Pulmonary artery endothelial cell (primary cell): ENCODE measurements around the gene CABP4. TPM values are rescaled to one million over a fixed set of nuclear protein-coding genes. Genes with fewer than 3 reads are reported as not detected.
A peak's percentile ranks its signal among the peaks of the same experiment; 100 is the strongest.
"Not testable (repeated sequence)": the region's sequence is repeated elsewhere in the genome, so short reads cannot be mapped to it uniquely, and the experiment has no call there.

ENCODE experiments used
- DNase-seq: peaks from one replicate; pipeline ENCODE4 v3.0.0-alpha.2; 2011; ENCODE audit warnings: low read depth, low spot score
- total RNA-seq: library from RNA; depleted of rRNA; stranded (reverse); fragments of >200 nt; gene quantifications from 2 replicates; pipeline ENCODE4 v1.2.3, GENCODE V29; 2014

The CABP4 gene
- total RNA-seq, 1 donor from 2014 or later = 0.33 TPM

DNA sequence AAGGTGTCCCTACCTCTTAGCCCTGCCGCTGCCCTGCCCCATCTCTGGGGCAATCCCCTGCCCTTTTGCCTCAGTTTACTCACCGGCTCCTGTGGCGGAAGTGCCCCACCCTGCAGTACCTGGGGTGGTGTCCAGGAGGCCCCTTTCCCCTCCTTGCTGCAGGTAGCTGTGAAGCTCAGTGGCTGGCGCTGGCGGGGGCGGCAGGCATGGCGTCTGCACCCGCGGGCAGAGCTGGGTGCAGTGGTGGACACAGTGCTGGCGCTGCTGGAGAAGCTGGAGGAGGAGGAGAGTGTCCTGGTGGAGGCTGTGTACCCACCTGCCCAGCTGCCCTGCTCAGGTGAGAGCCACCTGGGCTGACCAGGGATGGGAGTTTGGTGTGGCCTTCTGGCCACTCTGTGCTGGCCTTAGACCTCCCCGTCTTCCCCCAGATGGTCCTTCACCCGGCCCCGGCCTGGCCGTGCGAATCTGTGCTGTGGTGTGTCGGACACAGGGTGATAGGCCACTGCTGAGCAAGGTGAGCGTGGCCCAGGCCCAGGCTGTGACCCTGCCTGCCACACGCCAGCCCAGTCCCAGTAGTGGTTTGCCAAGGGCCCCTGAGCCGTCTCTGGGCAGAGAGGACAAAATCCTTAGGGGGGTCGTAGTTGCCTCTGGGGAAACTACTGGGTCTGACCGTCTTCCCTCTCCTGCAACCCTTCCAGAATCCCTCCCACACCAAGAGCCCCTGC lies 35.7 kb upstream of the CABP4 start:
- DNase-seq = no peak

DNA sequence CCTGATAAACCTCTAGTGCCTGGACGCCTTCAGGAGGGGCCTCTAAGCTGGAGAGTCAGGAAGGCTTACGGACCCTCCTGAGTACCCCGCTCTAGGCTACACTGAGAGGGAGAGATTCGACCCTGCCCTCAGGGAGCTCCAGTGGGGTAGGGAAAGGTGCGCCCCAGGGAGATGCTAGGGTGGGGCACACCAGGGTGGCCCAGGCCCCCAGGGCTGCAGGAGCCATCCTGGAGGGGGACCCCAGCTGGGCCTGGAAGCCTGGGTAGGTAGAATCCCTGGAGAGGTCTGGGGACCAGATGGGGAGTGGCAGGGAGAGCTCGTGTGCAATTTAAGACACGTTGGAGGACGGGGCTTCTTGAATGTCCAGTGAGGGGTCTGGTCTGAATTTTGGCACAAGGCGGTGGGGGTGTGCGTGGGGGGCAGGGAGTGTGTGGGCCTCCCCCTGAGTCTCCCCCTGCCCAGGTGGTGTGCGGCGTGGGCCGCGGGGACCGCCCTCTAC lies 35.0 kb upstream of the CABP4 start:
- DNase-seq = no peak

DNA sequence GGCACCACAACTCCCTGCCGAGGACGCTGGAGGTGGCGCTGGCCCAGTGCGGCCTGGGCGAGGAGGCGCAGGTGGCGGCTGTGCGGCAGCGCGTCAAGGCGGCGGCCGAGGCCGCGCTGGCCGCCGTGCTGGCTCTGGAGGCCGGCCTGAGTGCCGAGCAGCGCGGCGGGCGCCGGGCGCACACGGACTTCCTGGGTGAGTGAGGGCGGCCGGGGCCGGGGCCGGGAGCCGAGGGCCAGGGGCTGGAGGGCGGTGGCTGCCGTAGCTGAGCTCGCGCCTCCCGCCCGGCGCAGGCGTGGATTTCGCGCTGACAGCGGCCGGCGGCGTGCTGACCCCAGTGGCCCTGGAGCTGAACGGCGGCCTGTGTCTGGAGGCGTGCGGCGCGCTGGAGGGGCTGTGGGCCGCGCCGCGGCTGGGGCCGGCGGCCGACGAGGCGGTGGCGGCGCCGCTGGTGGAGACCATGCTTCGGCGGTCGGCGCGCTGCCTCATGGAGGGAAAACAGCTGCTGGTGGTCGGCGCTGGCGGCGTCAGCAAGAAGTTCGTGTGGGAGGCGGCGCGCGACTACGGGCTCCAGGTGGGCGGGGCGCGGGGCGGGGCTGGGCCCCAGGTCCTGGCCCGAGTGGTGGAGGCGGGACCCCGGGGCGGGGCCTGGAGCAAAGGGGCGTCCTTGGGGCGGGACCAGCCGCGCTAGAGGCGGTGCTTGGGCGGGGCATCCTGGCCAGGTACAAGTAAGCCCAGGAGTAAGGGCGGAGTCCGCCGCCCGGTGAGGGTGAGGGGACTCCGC lies 34.3 kb upstream of the CABP4 start:
- peak; percentile 57 for DNase-seq

DNA sequence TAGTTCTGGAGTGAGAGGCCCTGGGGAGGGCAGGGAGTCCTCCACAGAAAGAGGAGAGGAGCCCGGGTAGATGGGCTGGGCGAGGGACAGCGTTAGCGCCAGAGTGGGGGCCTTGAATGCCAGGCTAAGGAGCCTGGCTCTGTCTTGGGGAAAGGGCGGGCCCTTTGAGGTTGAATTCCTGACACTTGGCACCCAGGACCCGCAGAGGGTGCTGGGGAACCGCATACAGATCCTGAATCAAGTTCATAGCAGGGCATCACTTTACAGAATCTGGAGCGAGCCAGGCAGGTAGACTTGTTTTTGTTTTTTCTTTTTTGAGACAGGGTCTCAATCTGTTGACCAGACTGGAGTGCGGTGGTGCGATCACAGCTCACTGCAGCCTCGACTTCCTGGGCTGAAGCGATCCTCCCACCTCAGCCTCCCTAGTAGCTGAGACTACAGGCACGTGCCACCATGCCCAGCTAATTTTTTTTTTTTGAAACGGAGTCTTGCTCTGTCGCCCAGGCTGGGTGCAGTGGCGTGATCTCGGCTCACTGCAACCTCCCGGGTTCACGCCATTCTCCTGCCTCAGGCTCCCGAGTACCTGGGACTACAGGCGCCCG lies 33.6 kb upstream of the CABP4 start:
- DNase-seq = no peak

DNA sequence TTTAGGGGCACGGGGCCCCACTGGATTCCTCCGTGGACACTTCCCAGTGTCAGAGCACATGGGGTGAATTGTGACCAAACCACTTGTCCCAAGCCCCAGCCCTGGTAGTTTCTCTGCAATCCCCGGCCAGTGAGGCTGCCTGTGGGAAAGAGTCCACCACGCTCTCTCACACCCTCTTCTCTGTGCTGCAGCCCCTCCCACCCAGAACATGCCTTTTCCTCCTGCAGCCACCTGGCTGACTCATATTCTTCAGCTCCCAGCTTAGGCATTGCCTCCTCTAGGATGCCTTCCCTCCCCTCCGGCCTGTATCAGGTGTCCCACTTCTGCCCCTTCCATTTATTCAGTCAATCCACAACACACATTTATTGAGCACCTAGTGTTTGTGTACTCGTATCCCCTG lies 32.3 kb upstream of the CABP4 start:
- DNase-seq = no peak

DNA sequence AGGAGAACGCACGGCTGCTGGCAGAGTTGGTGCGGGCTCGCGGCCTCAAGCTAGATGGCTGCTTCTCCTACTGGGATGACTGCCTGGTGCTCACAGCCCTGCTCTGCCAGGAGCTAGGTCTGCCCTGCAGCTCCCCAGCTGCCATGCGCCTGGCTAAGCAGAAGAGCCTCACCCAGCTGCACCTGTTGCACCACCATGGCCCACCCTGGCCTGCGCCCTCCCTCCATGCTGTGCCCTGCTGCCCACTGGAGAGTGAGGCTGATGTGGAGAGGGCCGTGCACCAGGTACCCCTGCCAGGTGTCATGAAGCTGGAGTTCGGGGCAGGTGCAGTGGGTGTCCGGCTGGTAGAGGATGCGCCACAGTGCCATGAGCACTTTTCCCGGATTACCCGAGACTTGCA lies 31.7 kb upstream of the CABP4 start:
- no peak for DNase-seq

DNA sequence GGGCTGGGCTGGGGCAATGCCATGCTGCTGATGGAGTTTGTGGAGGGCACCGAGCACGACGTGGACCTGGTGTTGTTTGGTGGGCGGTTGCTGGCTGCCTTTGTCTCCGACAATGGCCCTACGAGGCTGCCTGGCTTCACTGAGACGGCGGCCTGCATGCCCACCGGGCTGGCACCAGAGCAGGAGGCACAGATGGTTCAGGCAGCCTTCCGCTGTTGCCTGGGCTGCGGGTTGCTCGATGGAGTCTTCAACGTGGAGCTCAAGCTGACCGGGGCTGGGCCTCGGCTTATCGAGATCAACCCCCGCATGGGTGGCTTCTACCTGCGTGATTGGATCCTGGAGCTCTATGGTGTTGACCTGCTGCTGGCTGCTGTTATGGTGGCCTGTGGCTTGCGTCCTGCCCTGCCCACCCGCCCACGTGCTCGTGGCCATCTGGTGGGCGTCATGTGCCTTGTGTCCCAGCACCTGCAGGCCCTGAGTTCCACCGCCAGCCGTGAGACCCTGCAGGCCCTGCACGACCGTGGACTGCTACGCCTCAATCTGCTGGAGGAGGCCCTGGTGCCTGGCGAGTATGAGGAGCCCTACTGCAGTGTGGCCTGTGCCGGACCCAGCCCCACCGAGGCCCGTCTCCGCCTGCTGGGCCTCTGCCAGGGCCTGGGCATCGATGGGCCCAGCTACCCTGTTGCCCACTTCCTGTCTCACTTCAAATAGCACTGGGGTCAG lies 31.1 kb upstream of the CABP4 start:
- DNase-seq = no peak

DNA sequence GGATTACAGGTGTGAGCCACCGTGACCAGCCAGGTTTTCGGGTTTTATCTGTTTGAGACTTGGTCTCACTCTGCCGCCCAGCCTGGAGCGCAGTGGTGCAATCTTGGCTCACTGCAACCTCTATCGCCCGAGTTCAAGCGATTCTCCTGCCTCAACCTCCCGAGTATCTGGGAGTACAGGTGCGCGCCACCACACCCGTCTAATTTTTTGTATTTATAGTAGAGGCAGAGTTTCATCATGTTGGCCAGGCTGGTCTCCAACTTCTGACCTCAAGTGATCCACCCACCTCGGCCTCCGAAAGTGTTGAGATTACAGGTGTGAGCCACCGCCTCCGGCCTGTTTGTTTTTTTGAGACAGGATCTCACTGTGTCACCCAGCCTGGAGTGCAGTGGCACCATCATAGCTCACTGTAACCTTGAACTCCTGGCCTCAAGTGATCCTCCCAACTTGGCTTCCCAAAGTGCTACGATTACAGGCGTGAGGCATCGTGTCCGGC lies 27.7 kb upstream of the CABP4 start:
- DNase-seq = not testable (repeated sequence)

DNA sequence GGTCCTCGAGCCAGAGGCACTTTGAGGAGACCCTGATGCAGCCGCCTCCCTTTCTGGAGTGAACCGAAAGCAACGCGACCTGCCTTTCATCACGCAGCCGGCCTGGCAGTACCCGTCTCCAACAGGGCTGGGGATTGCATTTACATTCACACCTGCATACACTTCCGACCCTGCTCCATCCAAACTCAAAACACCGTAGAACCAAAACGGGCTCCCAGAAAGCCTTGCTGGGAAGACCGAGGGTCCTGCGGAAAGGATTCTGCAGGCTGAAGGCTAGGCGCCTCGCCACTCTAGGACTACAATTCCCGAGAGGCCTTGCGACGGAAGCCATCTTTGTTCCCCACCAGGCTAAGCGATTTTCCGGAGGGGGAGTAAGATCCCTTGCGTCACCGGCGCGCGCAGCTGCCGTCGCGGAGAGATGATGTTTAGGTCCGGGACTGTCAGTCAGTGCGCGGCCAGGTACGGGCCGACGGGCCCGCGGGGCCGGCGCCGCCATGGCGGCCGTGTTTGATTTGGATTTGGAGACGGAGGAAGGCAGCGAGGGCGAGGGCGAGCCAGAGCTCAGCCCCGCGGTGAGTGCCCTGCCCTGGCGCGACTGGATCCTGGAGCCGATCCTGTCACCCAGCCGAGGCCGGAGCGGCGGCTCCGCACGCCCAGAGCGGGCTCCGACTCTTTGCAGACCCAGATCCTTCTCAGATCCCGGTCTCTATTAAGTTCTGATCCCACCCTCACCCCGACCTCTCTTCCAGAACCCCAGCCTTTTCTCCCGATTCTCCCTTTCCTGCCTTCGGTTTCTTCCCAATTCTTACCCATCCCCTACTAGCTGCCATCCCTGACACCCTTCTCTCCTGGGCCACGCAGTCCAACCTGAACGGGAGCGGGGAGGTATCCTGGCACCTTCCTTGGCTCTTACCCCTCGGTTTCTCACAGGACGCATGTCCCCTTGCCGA lies 26.8 kb upstream of the CABP4 start, which contains the start of gene RPS6KB2:
TSS of gene RPS6KB2 (plus strand) at position 443 of the 950 bp plus-strand sequence. CDS start at position 495, 52 bp downstream.
- peak; percentile 87 for DNase-seq

DNA sequence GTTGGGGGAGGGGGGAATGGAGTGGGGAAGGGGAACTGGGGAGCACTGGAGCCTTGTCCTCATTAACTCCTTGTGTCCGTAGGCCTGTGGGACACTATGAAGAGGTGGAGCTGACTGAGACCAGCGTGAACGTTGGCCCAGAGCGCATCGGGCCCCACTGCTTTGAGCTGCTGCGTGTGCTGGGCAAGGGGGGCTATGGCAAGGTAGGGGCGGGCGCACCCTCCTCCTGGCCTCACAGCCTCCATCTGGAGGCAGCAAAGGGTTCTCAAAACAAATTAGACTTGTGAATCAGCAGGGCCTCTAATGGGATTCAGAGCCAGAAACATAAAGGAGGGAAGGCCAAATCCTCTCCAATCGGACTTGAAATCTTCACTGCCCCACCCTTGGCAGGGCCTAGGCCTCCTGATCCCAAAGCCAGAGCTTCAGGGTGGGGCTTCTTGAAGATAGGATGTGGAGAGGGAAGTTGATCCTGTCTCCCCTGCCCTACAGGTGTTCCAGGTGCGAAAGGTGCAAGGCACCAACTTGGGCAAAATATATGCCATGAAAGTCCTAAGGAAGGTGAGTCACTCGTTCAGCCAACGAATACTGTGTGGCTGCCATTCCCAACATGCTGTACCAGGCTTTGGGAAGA lies 26.0 kb upstream of the CABP4 start:
- no peak for DNase-seq

DNA sequence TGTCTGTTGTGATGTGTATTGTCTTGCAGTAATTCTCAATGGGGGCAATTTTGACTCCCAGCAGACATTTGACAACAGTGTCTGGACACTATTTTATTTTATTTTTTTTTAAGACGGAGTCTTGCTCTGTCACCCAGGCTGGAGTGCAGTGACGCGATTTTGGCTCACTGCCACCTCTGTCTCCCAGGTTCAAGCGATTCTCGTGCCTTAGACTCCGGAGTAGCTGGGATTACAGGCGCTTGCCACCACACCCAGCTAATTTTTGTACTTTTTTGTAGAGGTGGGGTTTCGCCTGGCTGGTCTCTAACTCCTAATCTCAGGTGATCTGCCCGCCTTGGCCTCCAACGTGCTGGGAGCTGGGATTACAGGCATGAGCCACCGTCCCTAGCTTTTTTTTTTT lies 25.4 kb upstream of the CABP4 start:
- DNase-seq = no peak

DNA sequence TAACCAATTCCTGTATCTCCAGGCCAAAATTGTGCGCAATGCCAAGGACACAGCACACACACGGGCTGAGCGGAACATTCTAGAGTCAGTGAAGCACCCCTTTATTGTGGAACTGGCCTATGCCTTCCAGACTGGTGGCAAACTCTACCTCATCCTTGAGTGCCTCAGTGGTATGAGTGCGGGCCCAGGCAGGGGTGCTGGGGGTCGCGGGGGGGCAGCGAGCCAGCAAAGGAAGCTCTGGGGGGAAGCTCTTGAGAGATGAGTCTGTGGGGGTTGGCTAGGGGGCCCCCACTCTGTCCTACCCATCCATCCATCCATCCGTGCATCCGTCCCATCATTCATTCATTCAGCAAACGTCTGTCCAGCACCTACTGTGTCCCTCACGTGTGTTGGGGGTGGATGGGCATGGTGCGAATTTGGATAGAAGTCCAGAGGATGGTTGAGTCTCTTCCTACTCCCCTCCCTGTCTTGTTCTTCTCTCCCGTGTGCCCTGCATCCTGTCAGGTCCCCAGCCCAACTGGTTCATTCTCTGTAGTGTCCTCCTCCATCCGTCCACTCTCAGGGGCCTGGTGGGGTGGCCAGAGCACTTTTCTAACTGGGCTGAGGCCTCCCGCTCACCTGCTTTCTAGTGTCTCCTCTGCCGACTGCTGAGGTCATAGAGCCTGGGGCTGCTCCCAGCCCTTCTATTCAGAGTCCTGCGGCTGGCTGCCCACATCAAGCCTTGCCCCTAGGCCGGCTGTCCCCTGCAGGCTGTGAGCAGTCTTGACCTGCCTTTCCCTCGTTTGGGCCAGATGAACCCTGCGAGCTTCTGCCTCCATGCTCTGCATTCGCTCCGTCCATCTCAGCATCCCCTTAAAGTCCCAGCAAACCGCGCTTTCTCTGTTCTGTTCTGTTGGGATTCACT lies 23.6 kb upstream of the CABP4 start:
- DNase-seq = no peak

DNA sequence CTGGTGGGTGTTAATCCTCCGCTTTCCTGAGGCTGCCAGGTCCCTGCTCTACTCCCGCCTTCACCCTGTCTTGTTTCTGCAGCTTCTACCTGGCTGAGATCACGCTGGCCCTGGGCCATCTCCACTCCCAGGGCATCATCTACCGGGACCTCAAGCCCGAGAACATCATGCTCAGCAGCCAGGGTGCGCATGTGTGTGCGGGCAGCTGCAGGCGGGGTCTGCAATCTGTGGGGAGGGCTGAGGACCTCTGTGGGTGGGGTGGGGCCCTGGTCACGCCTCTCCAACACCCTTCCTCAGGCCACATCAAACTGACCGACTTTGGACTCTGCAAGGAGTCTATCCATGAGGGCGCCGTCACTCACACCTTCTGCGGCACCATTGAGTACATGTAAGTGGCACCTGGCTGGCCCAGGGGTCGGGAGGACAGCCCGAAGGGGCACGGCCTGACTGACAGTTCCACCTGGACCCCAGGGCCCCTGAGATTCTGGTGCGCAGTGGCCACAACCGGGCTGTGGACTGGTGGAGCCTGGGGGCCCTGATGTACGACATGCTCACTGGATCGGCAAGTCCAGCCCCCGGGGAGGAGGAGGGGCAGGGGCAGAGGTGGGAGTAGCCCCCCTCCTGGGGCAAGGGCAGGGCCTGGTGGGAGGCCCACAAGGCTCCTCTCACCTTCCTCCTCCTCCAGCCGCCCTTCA lies 22.4 kb upstream of the CABP4 start:
- DNase-seq = no peak

DNA sequence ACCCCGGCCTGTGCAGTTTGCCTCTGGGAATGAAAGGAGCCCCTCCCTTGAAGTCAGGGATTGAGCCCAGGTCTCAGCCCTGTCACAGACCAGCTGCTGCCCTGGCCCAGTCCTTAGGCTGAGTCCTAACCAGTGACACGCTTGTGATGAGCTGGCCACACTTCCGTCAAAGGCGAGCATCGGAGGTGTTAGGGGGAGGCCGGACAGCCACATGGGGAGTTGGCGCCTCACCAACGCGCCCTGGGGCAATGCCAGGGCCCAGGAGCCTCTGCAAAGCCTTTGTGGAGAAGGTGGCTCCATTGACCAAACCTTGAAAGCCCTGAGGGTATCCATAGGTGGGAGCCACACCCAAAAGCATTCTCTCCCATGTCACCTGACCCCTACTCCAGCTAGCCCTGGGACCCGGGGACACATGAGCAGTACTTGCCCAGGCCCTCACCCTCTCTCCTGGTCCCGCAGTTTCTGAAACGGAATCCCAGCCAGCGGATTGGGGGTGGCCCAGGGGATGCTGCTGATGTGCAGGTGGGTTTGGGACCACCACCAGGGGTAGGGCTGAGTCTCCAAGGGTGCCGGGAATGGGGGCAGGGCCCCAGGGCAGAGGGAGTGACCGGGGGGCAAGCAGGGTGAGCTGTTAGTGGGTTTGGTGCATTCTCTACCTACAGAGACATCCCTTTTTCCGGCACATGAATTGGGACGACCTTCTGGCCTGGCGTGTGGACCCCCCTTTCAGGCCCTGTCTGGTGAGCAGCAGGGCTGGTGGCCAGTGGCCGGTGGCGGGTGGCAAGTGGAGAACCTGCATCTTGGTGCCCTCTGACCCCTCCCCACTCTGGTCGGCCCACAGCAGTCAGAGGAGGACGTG lies 21.4 kb upstream of the CABP4 start:
- no peak for DNase-seq

DNA sequence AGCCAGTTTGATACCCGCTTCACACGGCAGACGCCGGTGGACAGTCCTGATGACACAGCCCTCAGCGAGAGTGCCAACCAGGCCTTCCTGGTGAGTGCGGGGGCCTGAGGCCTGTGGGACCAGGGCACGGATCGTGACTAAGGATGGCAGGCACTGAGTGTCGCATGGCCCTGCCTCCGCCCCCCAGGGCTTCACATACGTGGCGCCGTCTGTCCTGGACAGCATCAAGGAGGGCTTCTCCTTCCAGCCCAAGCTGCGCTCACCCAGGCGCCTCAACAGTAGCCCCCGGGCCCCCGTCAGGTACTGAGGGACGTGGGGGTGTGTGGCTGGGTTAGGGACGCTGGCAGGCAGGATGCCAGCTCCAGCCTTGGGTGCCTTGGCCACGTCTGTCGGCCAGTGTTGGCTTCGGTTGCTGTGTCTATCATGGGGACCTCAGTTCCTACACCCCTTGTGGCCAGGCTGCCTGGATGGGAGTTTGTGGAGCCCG lies 20.7 kb upstream of the CABP4 start:
- no peak for DNase-seq

DNA sequence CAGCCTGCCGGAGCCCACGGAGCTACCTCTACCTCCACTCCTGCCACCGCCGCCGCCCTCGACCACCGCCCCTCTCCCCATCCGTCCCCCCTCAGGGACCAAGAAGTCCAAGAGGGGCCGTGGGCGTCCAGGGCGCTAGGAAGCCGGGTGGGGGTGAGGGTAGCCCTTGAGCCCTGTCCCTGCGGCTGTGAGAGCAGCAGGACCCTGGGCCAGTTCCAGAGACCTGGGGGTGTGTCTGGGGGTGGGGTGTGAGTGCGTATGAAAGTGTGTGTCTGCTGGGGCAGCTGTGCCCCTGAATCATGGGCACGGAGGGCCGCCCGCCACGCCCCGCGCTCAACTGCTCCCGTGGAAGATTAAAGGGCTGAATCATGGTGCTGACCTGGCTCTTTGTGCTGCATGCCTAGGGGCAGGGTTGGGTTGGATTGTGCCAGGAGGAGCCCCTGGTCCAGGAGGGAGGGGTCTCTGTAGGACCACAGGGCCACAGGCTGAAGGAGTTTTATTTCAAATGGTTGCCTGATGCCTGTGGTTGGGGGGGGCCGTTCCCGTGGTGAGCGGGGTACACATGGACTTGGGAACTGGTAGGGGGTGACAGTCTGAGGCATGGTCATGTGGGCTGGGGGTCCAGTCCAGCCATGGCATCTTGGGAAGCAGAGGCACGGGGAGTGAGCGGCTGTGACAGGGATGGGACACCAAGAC lies 20.0 kb upstream of the CABP4 start:
- no peak for DNase-seq
